ENCODE measurements around the gene COBL. TPM values are rescaled to one million over a fixed set of nuclear protein-coding genes. Genes with fewer than 3 reads are reported as not detected.

The COBL gene
- polyA plus RNA-seq, 3 donors: not detected

DNA sequence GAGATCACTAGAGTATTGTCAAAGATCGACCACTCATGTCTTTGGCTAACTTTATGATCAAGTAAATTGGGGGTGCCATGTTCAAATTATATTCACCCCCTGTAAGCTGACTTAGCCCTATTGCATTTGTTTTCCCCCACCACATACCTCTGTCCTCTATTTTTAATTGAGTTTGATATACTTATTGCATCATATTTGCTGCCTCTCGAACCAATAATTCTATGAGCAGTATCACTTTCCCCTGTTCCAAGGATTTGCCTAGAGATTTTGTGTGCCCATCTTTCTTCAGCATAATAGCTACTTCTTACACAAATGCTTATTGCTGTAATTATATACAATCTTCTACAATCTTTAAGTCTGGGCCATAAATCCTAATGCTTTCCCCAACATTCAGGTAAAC lies 245.2 kb downstream of the COBL start:
- no peaks in the 10 kb centered on the region for H4K20me1 ChIP-seq (ENCODE audit: insufficient read depth, low read length)
- Mint-ChIP-seq H3K27ac (no peak overlapping the region), H3K4me3 (no peak overlapping the region), H3K36me3 (no peaks in the 10 kb centered on the region), H3K4me1 (no peaks in the 10 kb centered on the region), H3K27me3 (ENCODE audit: low read depth in 3 of 3) (peaks cover 0 to 3% (median 0%) of the 10 kb centered on the region in 3 donors), H3K9me3 (peaks cover 0 to 4% (median 0%) of the 10 kb centered on the region in 7 donors)
- no peak overlapping the region for H3K9ac ChIP-seq (ENCODE audit: insufficient read depth, low read length, poor library complexity, severe bottlenecking)
- no peak overlapping the region for H3K4me2 ChIP-seq (replicated peaks; ENCODE audit: extremely low read depth, low read length, poor library complexity, severe bottlenecking)
- DNase-seq: no peak
- H3K4me3 ChIP-seq (replicated peaks in 1 of 3; ENCODE audit: low read depth in 2 of 3, low read length in 3 of 3): no peak overlapping the region
- intact Hi-C loops (cut with micrococcal nuclease): no loop called here
- no peaks in the 10 kb centered on the region for H3K9me3 ChIP-seq (replicated peaks in 1 of 2; ENCODE audit: control insufficient read depth in 1 of 2, insufficient read depth in 1 of 2, low read length in 2 of 2)
- H3K27ac ChIP-seq (ENCODE audit: low read depth in 1 of 2, low read length in 2 of 2): no peak overlapping the region
- H3K79me2 ChIP-seq (ENCODE audit: insufficient read depth, low read length): no peaks in the 10 kb centered on the region
- H3K36me3 ChIP-seq (replicated peaks in 1 of 2; ENCODE audit: control insufficient read depth in 1 of 2, insufficient read depth in 2 of 2, low read length in 2 of 2): no peaks in the 10 kb centered on the region
- no peaks in the 10 kb centered on the region for H3K4me1 ChIP-seq (ENCODE audit: control insufficient read depth in 1 of 2, insufficient read depth in 2 of 2, low read length in 2 of 2)
- H3K27me3 ChIP-seq (ENCODE audit: control insufficient read depth in 2 of 2, insufficient read depth in 2 of 2, low read length in 2 of 2): no peaks in the 10 kb centered on the region
- no CpG with 5 or more reads among the region's 2 CpGs for WGBS (ENCODE audit: insufficient coverage)
- H2AFZ ChIP-seq (ENCODE audit: insufficient read depth, low read depth, low read length, poor library complexity, severe bottlenecking): no peak overlapping the region
- TF ChIP-seq, protein P1, sequence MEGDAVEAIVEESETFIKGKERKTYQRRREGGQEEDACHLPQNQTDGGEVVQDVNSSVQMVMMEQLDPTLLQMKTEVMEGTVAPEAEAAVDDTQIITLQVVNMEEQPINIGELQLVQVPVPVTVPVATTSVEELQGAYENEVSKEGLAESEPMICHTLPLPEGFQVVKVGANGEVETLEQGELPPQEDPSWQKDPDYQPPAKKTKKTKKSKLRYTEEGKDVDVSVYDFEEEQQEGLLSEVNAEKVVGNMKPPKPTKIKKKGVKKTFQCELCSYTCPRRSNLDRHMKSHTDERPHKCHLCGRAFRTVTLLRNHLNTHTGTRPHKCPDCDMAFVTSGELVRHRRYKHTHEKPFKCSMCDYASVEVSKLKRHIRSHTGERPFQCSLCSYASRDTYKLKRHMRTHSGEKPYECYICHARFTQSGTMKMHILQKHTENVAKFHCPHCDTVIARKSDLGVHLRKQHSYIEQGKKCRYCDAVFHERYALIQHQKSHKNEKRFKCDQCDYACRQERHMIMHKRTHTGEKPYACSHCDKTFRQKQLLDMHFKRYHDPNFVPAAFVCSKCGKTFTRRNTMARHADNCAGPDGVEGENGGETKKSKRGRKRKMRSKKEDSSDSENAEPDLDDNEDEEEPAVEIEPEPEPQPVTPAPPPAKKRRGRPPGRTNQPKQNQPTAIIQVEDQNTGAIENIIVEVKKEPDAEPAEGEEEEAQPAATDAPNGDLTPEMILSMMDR (IDR thresholded peaks at IDR 0.05): no peak

DNA sequence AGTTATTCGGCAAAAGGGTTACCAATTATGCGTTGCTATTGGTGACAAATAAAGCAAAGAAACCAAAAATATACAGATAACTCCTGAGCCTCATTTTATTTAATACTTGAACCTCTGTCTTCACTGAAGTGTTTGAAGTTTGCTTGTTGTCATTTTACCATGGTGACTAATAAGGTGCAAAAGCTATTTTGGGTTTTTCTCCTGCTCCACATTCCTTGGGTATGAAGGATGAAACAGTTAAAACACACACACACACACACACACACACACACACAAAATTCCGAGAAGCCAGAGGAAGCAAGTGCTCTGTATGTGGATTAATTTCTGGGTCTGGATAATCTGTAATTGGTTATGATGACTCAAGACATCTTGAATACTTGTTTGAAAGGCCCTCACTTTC lies 246.5 kb downstream of the COBL start:
- DNase-seq: no peak
- TF ChIP-seq, protein P1 (IDR thresholded peaks at IDR 0.05): no peak
- no CpG with 5 or more reads among the region's 3 CpGs for WGBS (ENCODE audit: insufficient coverage)
- H3K4me3 ChIP-seq (replicated peaks in 1 of 3; ENCODE audit: low read depth in 2 of 3, low read length in 3 of 3): no peak overlapping the region
- peaks cover 0 to 2% (median 0%) of the 10 kb centered on the region in 7 donors for H3K9me3 Mint-ChIP-seq
- intact Hi-C loops (cut with micrococcal nuclease): no loop called here
- H3K36me3 ChIP-seq (replicated peaks in 1 of 2; ENCODE audit: control insufficient read depth in 1 of 2, insufficient read depth in 2 of 2, low read length in 2 of 2): no peaks in the 10 kb centered on the region
- no peaks in the 10 kb centered on the region for H3K79me2 ChIP-seq (ENCODE audit: insufficient read depth, low read length)
- H4K20me1 ChIP-seq (ENCODE audit: insufficient read depth, low read length): no peaks in the 10 kb centered on the region
- peaks cover 0 to 3% (median 0%) of the 10 kb centered on the region in 3 donors for H3K27me3 Mint-ChIP-seq (ENCODE audit: low read depth in 3 of 3)
- H3K27ac Mint-ChIP-seq: no peak overlapping the region
- H2AFZ ChIP-seq (ENCODE audit: insufficient read depth, low read depth, low read length, poor library complexity, severe bottlenecking): no peak overlapping the region
- no peak overlapping the region for H3K27ac ChIP-seq (ENCODE audit: low read depth in 1 of 2, low read length in 2 of 2)
- H3K9ac ChIP-seq (ENCODE audit: insufficient read depth, low read length, poor library complexity, severe bottlenecking): no peak overlapping the region
- no peaks in the 10 kb centered on the region for H3K27me3 ChIP-seq (ENCODE audit: control insufficient read depth in 2 of 2, insufficient read depth in 2 of 2, low read length in 2 of 2)
- H3K9me3 ChIP-seq (replicated peaks in 1 of 2; ENCODE audit: control insufficient read depth in 1 of 2, insufficient read depth in 1 of 2, low read length in 2 of 2): no peaks in the 10 kb centered on the region
- H3K4me1 Mint-ChIP-seq: no peaks in the 10 kb centered on the region
- H3K4me1 ChIP-seq (ENCODE audit: control insufficient read depth in 1 of 2, insufficient read depth in 2 of 2, low read length in 2 of 2): no peaks in the 10 kb centered on the region
- no peak overlapping the region for H3K4me3 Mint-ChIP-seq
- no peak overlapping the region for H3K4me2 ChIP-seq (replicated peaks; ENCODE audit: extremely low read depth, low read length, poor library complexity, severe bottlenecking)
- H3K36me3 Mint-ChIP-seq: no peaks in the 10 kb centered on the region

Measured in CD14-positive monocyte (primary cell).